Measurements from ENCODE around the gene PCGF2. TPM values are rescaled to one million over a fixed set of nuclear protein-coding genes. Genes with fewer than 3 reads are reported as not detected.

The PCGF2 gene
- total RNA-seq, 1 experiment from 2014 or later: 43.9 TPM

GRCh38 chr17:38745545-38745944, 2.6 kb downstream of the PCGF2 start:
- DNase-seq (ENCODE audit: low read depth, low spot score) (no peak), ATAC-seq (no peak)
- no peaks in the 10 kb centered on the region for H3K27me3 ChIP-seq (ENCODE audit: control insufficient read depth, insufficient read depth, low read length)
- peaks cover 2% of the 10 kb centered on the region; the same call in 1 of the 2 replicates for H3K36me3 ChIP-seq (ENCODE audit: control insufficient read depth, insufficient read depth, low read length)
- peak overlapping the region; percentile 48; the same call in 1 of the 2 replicates for H3K27ac ChIP-seq (ENCODE audit: low read length)
- ChIA-PET POLR2A (no interaction called here), CTCF (no interaction called here)
- intact Hi-C loops (cut with micrococcal nuclease; ENCODE audit: unreplicated experiment): no loop called here
- peak overlapping the region; percentile 73 to 75 for H3K4me3 ChIP-seq (ENCODE audit: low read depth in 2 of 2, low read length in 2 of 2)
- in situ Hi-C loops (cut with HindIII; ENCODE audit: low pct_unique_long_range_greater_than_20kb, low sequenced_read_pairs): no loop called here
- H3K9me3 ChIP-seq (ENCODE audit: control insufficient read depth, insufficient read depth, low read depth, low read length): no peaks in the 10 kb centered on the region
- TF ChIP-seq POLR2AphosphoS5 (IDR thresholded peaks at IDR 0.05; ENCODE audit: low read depth, low read length): no peak
- no peak for TF ChIP-seq SIN3A (IDR thresholded peaks at IDR 0.05; ENCODE audit: borderline replicate concordance, insufficient read depth, low read depth, low read length)
- no peak for TF ChIP-seq TCF7L2 (IDR thresholded peaks at IDR 0.05; ENCODE audit: low read depth, low read length)
- TF ChIP-seq REST (IDR thresholded peaks at IDR 0.05; ENCODE audit: insufficient read depth in 1 of 2, low read depth in 2 of 2, low read length in 1 of 2): no peak
- TF ChIP-seq CTCF (IDR thresholded peaks at IDR 0.05): no peak
- H3K4me1 ChIP-seq (ENCODE audit: control insufficient read depth, insufficient read depth, low read length): peaks cover 33% of the 10 kb centered on the region
- no TSS peak for BruUV-seq (replicated peaks)

- POLR2A ChIA-PET: interaction anchor here (0.5 kb wide), 1 partner anchor 43 kb away, joined by 10 read pairs; no protein-coding TSS in a partner anchor
- CTCF ChIA-PET: no interaction called here
- Histone ChIP-seq H3K27ac (ENCODE audit: low read length) (no peak overlapping the region), H3K4me1 (ENCODE audit: control insufficient read depth, insufficient read depth, low read length) (peaks cover 33% of the 10 kb centered on the region), H3K4me3 (ENCODE audit: low read depth in 2 of 2, low read length in 2 of 2) (no peak overlapping the region), H3K9me3 (ENCODE audit: control insufficient read depth, insufficient read depth, low read depth, low read length) (no peaks in the 10 kb centered on the region), H3K27me3 (ENCODE audit: control insufficient read depth, insufficient read depth, low read length) (no peaks in the 10 kb centered on the region), H3K36me3 (ENCODE audit: control insufficient read depth, insufficient read depth, low read length) (peaks cover 2% of the 10 kb centered on the region; the same call in 1 of the 2 replicates)
- BruUV-seq (replicated peaks): no TSS peak
- intact Hi-C loops (cut with micrococcal nuclease; ENCODE audit: unreplicated experiment): no loop called here
- DNase-seq (ENCODE audit: low read depth, low spot score) (no peak), ATAC-seq (no peak)
- in situ Hi-C loops (cut with HindIII; ENCODE audit: low pct_unique_long_range_greater_than_20kb, low sequenced_read_pairs): no loop called here
- TF ChIP-seq SIN3A (IDR thresholded peaks at IDR 0.05; ENCODE audit: borderline replicate concordance, insufficient read depth, low read depth, low read length) (no peak), POLR2AphosphoS5 (IDR thresholded peaks at IDR 0.05; ENCODE audit: low read depth, low read length) (no peak), TCF7L2 (IDR thresholded peaks at IDR 0.05; ENCODE audit: low read depth, low read length) (no peak), REST (IDR thresholded peaks at IDR 0.05; ENCODE audit: insufficient read depth in 1 of 2, low read depth in 2 of 2, low read length in 1 of 2) (no peak), CTCF (IDR thresholded peaks at IDR 0.05) (no peak)
Measured at GRCh38 chr17:38743556-38744171, 4.5 kb downstream of the PCGF2 start.
